Colon (tissue), 2 donors: Measurements from ENCODE around the gene CD7.

ENCODE experiments used
- FAIRE-seq: peaks from 2 replicates; lab custom pipeline; 2012; peaks lifted over from hg19 to GRCh38; lab: Jason Lieb, UNC
- donor health status: control.
- donor health status: control.

Gene CD7

DNA sequence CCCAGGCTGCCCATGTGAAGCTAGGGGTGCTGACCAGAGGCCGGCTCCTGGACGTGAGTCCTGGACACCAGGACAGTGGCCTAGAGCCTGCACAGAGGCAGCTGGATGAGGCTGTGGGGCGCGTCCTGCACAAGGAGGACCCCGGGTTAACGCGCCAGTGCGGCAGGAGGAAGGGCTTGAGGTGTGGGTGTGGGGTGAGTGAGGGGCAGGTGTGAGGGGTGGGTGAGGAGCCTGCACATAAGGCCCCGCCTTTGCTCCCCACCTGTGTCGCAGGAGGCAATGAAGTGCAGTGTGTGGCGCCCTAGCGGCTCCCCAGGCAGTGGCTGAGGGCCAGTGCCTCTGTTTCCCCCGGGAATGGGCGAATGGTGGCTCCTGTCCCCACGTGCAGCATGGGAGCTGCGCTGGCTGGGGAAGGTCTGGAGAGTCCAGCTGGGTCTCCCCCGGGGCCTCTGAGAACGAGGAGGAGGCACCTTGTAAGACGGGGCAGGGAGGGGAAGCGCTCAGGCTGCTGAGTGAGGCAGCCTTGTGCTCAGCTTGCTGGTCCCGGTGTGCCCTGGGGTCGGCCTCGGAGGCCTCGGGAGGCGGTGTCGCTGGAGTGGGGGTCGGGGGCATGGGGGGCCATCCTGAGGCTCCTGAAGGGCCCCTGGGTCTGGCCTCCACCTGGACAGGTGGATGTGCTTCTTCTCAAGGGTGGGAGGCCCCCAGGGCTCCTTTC is 3.2 kb downstream of the CD7 start:
- FAIRE-seq: no peak

DNA sequence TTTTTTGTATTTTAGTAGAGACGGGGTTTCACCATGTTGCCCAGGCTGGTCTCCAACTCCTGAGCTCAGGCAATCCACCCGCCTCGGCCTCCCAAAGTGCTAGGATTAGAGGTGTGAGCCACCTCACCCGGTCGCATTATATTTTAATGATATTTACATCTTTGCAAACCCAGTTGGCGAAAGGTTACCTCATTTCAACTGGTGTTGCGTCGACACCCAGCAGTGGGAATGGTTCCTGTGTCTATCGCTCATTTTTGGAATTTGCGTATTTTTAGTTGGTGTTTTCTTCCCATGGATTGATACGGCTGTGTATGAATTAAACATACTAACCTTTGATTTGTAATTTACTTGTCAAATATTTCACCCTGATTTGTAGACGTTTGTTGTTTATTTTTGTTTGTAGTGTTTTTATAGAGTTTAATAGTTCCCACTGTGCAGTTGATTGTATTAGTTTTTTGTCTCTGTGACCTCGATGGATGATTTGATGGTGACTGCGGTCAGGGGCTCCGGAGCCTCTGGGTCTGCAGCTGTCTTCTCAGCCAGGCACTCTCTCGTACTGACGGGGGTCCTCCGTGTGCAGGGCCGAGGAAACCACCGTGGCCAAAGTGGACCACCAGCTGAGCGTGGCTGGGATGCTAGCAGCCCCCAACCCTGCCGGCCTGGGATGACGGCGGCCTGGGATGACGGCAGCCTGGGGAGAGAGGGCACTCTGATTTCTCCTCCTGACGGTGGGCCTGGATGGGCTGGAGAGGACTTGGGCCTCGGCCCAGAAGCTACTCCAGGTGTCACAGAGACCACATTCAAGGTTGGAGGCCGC is 4.0 kb downstream of the CD7 start:
- no peak for FAIRE-seq

DNA sequence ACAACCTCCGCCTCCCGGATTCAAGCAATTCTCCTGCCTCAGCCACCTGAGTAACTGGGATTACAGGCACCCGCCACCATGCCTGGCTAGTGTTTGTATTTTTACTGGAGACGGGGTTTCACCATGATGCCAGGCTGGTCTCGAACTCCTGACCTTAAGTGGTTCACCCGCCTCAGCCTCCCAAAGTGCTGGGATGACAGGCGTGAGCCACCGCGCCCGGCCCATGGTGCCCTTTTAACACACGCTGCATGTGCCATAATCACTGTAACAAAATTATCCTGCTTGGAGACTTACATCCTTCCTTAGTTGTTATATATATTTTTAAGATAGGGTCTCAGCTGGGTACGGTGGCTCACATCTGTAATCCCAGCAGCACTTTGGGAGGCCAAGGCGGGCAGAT is 5.4 kb downstream of the CD7 start:
- no peak for FAIRE-seq

DNA sequence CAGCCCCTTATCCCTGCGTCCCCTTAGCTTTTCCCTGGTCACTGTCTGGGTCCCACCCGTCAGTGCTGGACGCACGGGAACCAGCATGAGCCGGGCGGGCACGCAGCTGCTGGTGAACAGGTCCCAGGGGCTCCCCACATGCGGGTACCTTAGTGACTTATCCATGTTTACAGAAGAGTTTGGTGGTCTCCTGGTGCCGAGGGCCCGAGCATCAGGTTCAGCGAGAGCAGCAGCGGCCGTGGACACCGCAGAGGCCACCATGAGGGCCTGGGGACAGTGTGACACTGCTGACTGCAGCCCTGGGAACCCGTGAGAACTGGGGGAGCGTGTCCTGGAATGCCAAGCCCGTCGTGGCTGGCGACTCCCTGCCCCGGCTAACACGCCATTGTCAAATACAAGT is 6.5 kb downstream of the CD7 start:
- no peak for FAIRE-seq

DNA sequence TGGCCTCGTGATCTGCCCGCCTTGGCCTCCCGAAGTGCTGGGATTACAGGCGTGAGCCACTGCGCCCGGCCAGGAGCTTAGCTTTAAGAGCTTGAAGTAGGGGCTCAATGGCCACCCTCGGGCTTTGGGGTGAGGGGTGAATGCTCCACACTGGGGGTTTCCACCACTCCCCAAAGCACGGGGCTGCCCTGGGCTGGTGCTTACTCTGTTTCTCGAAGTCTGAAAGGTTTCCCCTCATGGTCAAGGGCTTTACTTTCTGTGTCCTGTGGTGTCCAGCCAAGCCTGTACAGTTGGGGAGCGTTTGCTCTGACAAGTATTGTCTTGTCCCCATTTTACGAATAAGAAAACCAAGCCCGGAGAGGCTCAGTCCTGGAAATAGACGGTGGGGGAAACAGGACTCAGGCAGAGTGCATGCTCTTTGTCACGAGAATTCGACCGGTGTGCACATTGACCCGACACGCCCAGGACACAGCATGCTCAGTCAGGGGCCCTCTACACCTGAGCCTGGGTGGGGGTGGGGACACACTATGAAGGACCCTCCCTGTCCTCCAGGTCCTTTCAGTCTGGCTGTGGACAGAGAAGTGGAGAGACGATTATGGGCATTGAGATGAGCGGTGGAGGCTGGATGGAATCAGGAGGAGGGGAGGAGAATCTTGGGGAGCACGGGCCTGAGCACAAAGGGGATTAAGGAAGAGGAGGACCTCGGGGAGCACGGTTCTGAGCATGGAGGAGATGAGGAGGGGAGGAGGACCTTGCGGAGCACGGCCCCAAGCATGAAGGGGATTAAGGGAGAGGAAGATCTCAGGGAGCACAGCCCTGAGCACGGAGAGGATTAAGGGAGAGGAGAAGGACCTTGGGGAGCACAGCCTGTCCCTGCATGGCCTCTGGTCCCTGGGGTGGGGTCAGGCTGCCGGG is 7.5 kb downstream of the CD7 start:
- FAIRE-seq: no peak

DNA sequence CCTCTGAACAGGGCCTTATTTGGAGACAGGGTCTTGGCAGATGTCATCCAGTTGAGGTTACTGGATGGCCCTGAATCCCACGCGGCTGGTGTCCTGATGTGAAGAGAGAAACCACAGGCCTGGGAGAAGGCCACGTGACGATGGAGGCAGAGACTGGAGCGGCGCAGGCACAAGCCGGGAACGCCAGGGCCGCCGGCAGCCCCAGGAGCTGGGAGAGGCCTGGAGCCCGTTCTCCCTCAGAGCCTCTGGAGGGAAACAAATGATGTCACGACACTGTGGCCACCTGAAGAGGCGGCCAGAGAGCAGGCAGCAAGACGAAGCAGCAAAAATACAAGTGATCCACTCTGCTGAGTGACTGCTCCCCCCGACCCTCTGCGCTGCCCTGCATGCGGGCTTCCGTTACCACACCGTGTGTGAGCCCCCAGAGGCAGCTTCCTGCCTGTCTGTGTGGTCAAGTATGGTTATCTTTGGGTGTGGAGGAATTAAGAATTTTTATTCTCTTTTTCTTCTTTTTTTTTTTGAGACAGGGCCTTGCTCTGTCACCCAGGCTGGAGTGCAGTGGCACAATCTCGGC is 11.6 kb downstream of the CD7 start:
- FAIRE-seq: no peak

DNA sequence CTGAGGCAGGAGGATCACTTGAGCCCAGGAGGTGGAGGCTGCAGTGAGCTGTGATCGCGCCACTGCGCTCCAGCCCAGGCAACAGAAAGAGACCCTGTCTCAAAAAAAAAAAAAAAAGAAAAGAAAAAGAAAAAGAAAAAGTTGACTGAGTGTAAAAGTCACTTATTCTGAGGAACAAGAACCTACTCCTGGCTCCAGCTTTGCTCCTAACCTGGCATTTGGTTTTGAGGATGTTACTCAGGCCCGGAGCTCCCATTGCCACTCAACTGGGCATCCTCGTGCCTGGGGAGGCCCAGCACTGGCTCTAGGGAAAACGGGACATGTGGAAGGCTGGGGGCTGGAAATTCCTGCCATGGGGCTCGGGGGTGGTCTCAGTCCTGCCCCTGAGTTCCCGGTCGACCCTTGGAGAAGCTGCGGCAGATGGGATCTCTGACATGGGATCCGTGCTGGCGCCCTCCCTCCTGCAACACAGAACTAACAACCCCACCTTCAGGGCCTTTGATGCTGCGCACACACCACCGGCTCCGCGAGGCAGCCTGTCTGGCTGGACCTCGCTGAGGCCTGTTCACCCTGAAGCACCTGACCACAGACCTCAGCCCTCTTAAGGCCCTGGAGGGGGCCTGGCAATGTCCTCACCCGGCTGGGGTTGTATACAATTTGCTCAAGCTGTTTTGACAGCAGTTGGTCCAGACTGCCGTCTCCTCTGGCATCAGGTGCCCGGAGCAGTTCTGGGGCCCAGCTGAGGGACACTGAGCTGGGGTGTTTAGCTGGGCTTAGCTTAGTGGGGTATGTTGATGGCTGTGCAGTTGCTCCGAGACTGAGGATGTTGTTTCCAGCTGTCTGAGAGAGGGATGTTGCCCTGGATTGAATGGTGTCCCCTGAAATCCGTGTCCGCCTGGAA is 12.3 kb downstream of the CD7 start:
- FAIRE-seq: no peak

DNA sequence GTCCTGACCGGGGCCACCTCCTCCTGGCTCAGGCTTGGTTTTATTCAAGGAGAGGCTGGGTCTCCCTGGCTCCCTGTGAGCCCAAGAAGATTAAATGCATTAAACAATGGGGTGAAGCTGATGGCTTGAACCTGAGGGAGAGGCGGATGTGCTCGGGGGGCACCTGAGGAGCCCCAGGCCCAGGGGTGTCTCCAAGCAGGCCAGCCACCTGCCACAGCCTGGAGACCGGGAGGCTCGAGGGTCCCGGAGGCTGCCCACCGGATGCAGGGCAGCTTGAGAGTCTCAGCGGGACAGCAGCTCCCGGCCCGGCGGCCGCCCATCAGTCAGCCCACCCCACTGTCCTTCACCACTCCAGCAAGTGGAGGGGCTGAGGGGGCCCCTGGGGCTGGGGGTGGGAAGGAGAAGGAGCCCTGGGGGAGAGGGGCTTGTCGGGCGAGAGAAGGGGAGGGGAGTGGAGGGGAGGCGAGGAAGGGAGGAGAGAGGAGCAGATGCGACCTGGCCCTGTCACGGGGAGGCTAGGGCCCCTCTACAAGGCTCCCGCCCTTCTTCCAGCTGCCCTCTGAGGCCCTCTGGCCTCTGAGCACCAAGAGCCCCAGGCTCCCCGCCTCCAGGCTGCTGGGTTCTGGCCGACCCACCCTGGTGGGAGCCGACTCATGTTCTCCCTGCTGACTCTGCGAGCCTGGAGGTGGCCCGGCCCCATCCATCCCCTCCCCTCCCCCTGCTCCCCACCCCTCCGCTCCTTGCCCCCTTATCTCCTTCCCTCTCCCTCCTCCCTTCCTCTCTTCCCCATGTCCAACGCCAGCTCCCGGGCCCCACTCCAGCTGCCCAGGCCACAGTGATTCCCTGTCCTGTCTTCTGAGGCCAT is 13.2 kb downstream of the CD7 start:
- no peak for FAIRE-seq

DNA sequence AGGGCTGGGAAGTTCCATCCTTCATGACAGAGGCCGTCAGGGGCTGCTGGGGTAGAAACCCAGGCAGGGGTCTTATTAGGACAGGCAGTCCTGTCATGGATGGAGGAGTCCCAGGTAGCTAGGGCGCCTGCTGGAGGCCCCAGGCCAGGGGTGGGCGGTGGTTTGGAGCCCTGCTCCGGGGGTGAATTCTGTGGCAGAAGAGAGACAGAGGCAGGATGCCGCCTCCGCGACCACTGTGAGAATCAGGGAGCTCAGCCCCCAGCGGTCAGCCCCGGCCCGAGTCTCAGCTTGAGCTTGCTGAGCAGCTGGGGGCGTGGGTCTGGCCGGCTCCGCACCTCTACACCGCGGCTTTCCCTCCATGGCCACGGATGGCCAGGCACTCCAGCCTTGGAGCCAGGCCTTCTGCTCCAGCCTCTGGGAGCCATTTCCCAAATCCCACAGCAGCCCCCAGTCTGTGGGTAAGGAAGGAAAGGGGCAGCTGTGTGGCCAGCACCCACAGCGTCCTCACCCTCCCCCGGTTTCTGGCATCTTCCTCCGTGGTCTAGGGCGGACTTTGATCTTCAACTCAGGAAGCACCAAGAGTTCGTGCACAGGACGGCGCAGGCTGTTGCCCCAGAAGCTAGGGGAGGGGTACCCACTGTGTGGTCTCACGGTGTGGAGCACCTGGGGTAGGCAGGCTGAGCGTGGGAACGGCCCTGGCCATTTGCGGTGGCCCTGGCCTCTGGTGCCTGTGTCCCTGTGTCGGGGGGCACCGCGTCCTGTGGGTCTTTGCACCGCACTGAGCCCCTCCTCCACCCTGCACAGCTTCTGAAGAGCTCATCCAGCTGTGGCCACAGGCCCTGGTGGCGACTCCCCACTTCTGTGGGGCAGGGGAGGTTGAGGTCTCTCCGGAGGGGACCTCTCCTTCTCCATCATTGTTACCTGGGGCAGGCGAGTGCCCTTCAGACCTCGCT is 14.1 kb downstream of the CD7 start:
- FAIRE-seq: no peak

DNA sequence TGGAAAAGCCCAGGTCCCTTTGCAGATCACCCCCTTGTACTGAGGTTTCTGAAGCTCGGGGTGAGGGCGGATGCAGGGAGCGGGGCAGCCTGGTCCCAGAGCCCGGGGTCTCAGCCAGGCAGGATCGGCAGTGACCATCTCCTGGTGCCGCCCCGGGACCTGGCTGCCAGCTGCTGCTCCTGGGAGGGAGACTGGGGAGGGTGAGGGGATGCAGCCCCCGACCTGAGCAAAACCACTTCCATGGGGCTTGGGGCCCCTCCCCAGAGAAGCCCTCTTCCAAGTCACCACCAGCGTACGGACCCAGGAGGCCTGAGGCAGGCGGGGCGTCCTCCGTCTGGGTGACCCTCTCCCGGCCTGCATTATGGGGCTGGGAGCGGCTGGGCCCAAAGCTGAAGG is 14.8 kb downstream of the CD7 start:
- FAIRE-seq: no peak

DNA sequence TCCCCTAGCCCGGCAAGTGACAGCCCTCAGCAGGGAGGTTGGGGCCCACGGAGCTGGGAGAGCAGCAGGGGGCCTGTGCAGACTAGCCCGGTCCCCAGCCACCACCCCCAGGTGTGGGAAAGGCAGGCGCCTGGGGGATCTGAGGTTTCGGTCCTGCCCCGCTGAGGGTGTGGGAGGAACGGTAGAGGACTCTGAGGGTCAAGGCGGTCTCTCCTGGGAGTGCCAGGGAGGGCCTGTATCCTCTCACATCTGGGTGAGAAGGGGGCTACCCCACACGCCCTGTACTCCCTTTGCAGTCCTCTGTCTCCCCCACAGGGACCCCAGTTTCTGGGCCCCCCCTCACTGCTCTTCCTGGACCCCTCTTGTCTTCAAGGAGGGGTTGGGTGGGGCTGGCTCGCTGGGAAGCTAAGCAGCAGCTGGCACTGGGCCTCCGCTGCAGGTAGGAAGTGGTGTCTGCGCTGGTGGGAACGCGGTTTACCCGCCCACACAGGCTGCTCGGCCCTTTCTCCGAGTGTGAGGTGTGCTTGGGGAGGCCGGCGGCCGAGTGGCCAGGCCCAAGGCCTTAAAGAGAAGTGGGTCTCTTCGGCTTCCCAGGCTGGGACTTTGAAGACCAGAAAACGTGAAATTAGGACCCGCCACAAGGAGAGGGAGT is 15.4 kb downstream of the CD7 start:
- FAIRE-seq: no peak

DNA sequence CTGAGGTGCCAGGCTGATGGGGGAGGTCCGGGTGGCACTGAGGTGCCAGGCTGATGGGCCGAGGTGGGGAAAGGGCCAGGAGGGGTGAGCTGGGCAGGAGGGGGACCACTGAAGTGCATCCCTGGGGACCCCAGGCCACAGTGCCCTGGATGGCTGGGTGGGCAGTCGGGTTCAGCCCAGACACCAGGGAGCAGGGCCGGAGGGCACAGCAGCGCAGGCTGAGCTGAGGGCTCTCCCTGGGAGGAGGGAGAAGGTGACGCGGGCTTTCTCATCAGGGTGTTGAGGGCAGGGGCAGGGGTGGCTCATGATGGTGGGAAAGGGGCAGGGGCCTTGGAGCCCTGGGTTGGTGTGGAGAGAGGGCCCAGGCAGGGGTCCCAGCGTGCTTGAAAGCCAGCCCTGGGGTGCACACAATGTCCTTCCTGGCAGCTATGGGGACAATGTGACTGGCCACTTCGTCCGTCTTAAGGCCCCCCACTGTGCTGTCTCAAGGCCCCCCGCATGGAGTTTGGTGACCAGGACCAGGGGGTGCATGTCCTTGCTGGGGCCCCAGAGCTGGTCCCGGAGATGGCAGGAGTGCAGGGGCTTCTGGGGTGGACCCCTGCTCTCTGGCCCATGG is 16.0 kb downstream of the CD7 start:
- FAIRE-seq: no peak

DNA sequence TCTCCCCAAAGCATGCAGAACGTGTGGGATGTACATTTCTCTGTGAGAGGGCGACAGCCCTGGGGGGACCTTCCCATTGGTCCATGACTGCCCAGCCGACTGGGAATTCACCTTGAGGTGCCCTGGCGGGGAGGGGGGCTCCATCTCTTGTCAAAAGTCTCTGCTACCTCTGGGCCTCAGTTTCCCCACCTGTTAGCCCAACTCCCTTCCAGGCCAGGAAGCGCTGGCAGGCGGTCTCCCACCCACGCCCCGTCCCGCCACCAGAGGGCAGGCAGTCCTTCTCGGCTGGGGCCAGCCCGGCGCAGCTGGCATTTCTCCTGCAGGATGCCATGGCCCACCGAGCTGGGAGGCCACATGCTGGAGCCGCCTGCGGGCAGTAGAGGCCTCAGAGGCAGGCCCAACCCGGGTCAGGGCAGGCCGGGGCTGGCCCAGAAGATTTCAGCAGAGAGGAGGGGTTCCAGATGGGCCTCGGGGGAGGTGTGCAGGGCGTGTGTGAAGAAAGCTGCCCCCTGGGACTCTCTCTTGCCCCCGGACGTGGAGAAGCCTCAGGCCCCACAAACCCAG is 16.6 kb downstream of the CD7 start:
- FAIRE-seq: no peak

DNA sequence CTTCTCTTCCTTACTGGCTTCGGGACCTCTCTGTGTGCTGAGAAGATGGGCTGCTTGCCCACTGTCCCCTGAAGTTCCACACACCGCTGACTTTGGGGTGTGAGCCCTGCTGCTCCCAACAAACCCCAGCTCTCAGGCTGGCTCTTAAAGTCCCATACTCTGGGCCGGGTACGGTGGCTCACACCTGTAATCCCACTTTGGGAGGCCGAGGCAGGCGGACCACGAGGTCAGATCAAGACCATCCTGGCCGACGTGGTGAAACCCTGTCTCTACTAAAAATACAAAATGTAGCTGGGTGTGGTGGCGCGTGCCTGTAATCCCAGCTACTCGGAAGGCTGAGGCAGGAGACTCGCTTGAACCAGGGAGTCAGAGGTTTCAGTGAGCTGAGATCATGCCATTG is 17.2 kb downstream of the CD7 start:
- FAIRE-seq: no peak

DNA sequence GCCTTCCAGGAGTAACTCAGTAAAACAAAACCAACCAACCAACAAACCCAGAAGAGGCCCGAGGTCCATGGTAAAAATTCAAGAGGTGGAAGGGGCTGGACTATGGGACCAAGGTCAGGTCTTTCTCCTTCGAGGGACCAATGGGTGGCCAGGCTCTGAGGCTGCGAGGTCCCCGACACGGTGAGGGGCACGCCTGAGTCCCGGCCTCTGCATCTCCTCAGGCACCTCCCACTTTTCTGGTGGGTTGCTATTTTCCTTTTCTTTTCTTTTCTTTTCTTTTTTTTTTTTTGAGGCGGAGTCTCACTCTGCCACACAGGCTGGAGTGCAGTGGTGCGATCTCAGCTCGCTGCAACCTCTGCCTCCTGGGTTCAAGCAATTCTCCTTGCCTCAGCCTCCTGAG is 18.0 kb downstream of the CD7 start:
- FAIRE-seq: no peak

DNA sequence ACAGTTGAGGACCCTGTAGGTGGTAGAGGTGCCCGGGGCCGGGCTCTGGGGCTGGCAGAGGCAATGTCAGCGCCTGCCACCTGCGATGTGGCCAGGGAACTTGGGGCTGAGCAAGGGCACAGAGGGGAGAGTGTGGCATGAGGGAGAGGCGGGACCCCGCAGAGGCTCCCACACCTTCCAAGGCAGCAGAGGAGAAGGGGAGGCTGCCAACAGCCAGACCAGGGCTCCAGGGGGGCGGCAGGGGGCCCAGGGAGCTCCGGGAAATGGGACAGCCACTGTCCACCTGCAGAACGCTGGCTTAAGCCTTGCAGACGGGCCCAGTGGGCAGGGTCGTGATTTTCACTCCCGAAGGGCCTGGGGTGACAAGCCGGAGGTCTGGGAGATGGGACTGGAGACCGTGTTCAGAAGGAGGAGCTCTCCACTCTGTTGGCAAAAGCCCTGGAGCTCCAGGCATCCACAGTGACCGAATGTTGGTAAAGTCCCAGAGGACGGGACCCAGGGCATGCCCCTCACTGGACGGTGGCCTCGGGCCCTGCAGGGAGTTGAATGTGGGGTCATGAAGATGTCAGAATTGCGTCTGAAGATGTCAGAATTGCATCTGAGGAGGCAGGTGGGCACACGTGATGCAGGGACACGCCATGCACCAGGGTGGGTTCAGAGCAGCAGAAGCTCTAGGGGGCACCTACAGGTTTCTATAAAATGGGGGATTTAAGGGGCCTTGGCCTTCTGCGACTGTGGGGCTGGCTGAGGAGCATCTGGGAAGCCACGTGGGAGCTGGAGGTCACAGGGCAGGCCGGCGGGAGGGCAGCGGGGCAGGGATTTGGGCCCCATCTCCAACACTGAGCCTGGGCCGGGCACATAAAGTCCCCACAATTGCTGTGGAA is 18.6 kb downstream of the CD7 start:
- no peak for FAIRE-seq
